Head of caudate nucleus (tissue), 42 donors: ENCODE results near the gene ZBTB38.

Experiments
- DNase-seq, 42 donors: peaks; one replicate each; pipeline versions ENCODE4 v3.0.0 to v3.0.0-alpha.2; 2020 to 2021; ENCODE audit warnings: mixed read lengths in 7 of 42
- intact Hi-C: fragments of 100-400 bp; cut with DNase I; formaldehyde crosslinking; loops from one replicate; pipeline ENCODE4 v1.15.0; 2022

Gene ZBTB38

GRCh38 chr3:141356046-141356445 lies 12.3 kb upstream of the ZBTB38 start:
- no peak for DNase-seq
- intact Hi-C loops, result no loop called here

- DNase-seq, result peak in 5 of 42 donors; percentile 27 to 59 (median 33)
- intact Hi-C loops, result loop anchor here (5.0 to 10.0 kb wide), 2 partner anchors 46 to 91 kb away; no protein-coding TSS in a partner anchor
Observed at GRCh38 chr3:141360888-141361598, 7.3 kb upstream of the ZBTB38 start.

- intact Hi-C loops, result loop anchor here (5.0 to 10.0 kb wide), 2 partner anchors 48 to 90 kb away; no protein-coding TSS in a partner anchor
- no peak for DNase-seq
Observed at GRCh38 chr3:141362736-141363135, 5.6 kb upstream of the ZBTB38 start.

- DNase-seq, result no peak
- intact Hi-C loops, result loop anchor here (5.0 to 10.0 kb wide), 2 partner anchors 47 to 50 kb away; no protein-coding TSS in a partner anchor
Observed at GRCh38 chr3:141365201-141365600, 3.1 kb upstream of the ZBTB38 start.

GRCh38 chr3:141366285-141367037 lies 1.8 kb upstream of the ZBTB38 start:
- no peak for DNase-seq
- intact Hi-C loops, result loop anchor here (5.0 to 10.0 kb wide), 2 partner anchors 46 to 52 kb away; no protein-coding TSS in a partner anchor

GRCh38 chr3:141367038-141367730 lies 1.1 kb upstream of the ZBTB38 start:
- DNase-seq, result no peak
- intact Hi-C loops, result loop anchor here (5.0 to 10.0 kb wide), 2 partner anchors 45 to 52 kb away; no protein-coding TSS in a partner anchor

GRCh38 chr3:141368925-141369794 lies 856 bp downstream of the ZBTB38 start:
- intact Hi-C loops, result loop anchor here (5.0 to 10.0 kb wide), 2 partner anchors 43 to 54 kb away; no protein-coding TSS in a partner anchor
- DNase-seq, result no peak

GRCh38 chr3:141370065-141370533 lies 1.8 kb downstream of the ZBTB38 start:
- intact Hi-C loops, result no loop called here
- DNase-seq, result peak in 38 of 42 donors; percentile 11 to 89 (median 66)

- intact Hi-C loops, result no loop called here
- DNase-seq, result no peak
Observed at GRCh38 chr3:141371882-141372281, 3.6 kb downstream of the ZBTB38 start.

- DNase-seq, result no peak
- intact Hi-C loops, result no loop called here
Observed at GRCh38 chr3:141372656-141373055, 4.4 kb downstream of the ZBTB38 start.

GRCh38 chr3:141373232-141373631 lies 4.9 kb downstream of the ZBTB38 start:
- intact Hi-C loops, result no loop called here

GRCh38 chr3:141373768-141374526 lies 5.6 kb downstream of the ZBTB38 start:
- DNase-seq, result no peak
- intact Hi-C loops, result no loop called here

More at GRCh38 chr3:141373232-141373631, 4.9 kb downstream of the ZBTB38 start:
- no peak for DNase-seq

- intact Hi-C loops, result no loop called here
- DNase-seq, result no peak
Observed at GRCh38 chr3:141375381-141376301, 7.3 kb downstream of the ZBTB38 start.

- DNase-seq, result no peak
- intact Hi-C loops, result no loop called here
Observed at GRCh38 chr3:141377377-141377776, 9.1 kb downstream of the ZBTB38 start.

GRCh38 chr3:141378556-141378955 lies 10.3 kb downstream of the ZBTB38 start:
- intact Hi-C loops, result no loop called here
- no peak for DNase-seq

GRCh38 chr3:141379250-141379966 lies 11.1 kb downstream of the ZBTB38 start:
- DNase-seq, result peak in 1 of 42 donors; percentile 25
- intact Hi-C loops, result no loop called here
